T47D (cell line): ENCODE data around the gene CCL17.

Experiments used
- DNase-seq, 2 experiments: peaks; one replicate each; pipeline versions ENCODE4 v3.0.0 to v3.0.0-alpha.2; 2011 to 2012; ENCODE audit warnings: low read depth in 1 of 2, low spot score in 1 of 2
- JUND ChIP-seq: IDR thresholded peaks from 2 replicates; pipeline ENCODE4 v1.6.1; 2012; ENCODE audit warnings: low read depth
- in situ Hi-C: cut with HindIII; loops from 2 replicates; pipeline ENCODE4 v1.10.0; 2016; ENCODE audit warnings: low sequenced_read_pairs, low pct_unique_long_range_greater_than_20kb

The CCL17 gene

GRCh38 chr16:57411362-57411976 lies 6.9 kb downstream of the CCL17 start:
- in situ Hi-C loops, result no loop called here
- DNase-seq, result no peak

GRCh38 chr16:57412584-57412983 lies 8.0 kb downstream of the CCL17 start:
- no peak for TF ChIP-seq JUND
- no peak for DNase-seq
- in situ Hi-C loops, result no loop called here

More at GRCh38 chr16:57411362-57411976, 6.9 kb downstream of the CCL17 start:
- TF ChIP-seq JUND, result no peak

- in situ Hi-C loops, result no loop called here
- TF ChIP-seq JUND, result no peak
- DNase-seq, result no peak
Measured at GRCh38 chr16:57413301-57413730, 8.7 kb downstream of the CCL17 start.

GRCh38 chr16:57413733-57414132 lies 9.2 kb downstream of the CCL17 start:
- in situ Hi-C loops, result no loop called here
- no peak for TF ChIP-seq JUND
- DNase-seq, result no peak

GRCh38 chr16:57416084-57416483 lies 11.5 kb downstream of the CCL17 start:
- no peak for DNase-seq
- no peak for TF ChIP-seq JUND
- in situ Hi-C loops, result no loop called here

- in situ Hi-C loops, result no loop called here
- TF ChIP-seq JUND, result no peak
- DNase-seq, result no peak
Measured at GRCh38 chr16:57419506-57419905, 14.9 kb downstream of the CCL17 start.

GRCh38 chr16:57422026-57422944 lies 17.7 kb downstream of the CCL17 start:
- in situ Hi-C loops, result no loop called here
- DNase-seq, result peak in 1 of 2 experiments; percentile 65
- no peak for TF ChIP-seq JUND

- DNase-seq, result no peak
- in situ Hi-C loops, result no loop called here
- TF ChIP-seq JUND, result no peak
Measured at GRCh38 chr16:57423152-57423551, 18.6 kb downstream of the CCL17 start.

- no peak for TF ChIP-seq JUND
- no peak for DNase-seq
- in situ Hi-C loops, result no loop called here
Measured at GRCh38 chr16:57424583-57424982, 20.0 kb downstream of the CCL17 start.

- in situ Hi-C loops, result no loop called here
- TF ChIP-seq JUND, result no peak
- DNase-seq, result no peak
Measured at GRCh38 chr16:57426356-57426755, 21.8 kb downstream of the CCL17 start.

GRCh38 chr16:57427307-57427706 lies 22.7 kb downstream of the CCL17 start:
- TF ChIP-seq JUND, result no peak
- no peak for DNase-seq
- in situ Hi-C loops, result no loop called here

- in situ Hi-C loops, result no loop called here
- DNase-seq, result no peak
- TF ChIP-seq JUND, result no peak
Measured at GRCh38 chr16:57427824-57428223, 23.3 kb downstream of the CCL17 start.

GRCh38 chr16:57430955-57431354 lies 26.4 kb downstream of the CCL17 start:
- DNase-seq, result no peak
- TF ChIP-seq JUND, result no peak
- in situ Hi-C loops, result no loop called here
